Stimulated activated naive B cell treated with anti-CD40 and anti-IgM and Interleukin-4, amounts not matched to agents 10 μg/mL and 1 μg/mL and 100 μg/mL, for 72 hours (primary cell): ENCODE measurements around the gene DGCR8.
"Not testable (repeated sequence)": the region's sequence is repeated elsewhere in the genome, so short reads cannot be mapped to it uniquely, and the experiment has no call there.

Experiments
- ATAC-seq, 2 donors: fragments of 150-1000 bp; cut with Tn5 transposase; replicated peaks; 2 replicates each; pipeline ENCODE4 v1.10.0; 2021; ENCODE audit warnings: moderate library complexity in 1 of 2
- DNase-seq: peaks from one replicate; pipeline ENCODE4 v3.0.0; 2021
- H3K27ac Mint-ChIP-seq: one replicate; pipeline ENCODE4 v1.8.0; 2022; ENCODE audit warnings: mild to moderate bottlenecking, mixed read lengths
- H3K27me3 Mint-ChIP-seq, 2 donors: one replicate each; pipeline ENCODE4 v1.8.0; 2022; ENCODE audit warnings: mixed read lengths in 2 of 2
- H3K36me3 Mint-ChIP-seq, 2 donors: one replicate each; pipeline ENCODE4 v1.8.0; 2022; ENCODE audit warnings: mixed read lengths in 2 of 2, mild to moderate bottlenecking in 1 of 2
- H3K4me1 Mint-ChIP-seq, 2 donors: one replicate each; pipeline ENCODE4 v1.8.0; 2022; ENCODE audit warnings: mixed read lengths in 2 of 2, mild to moderate bottlenecking in 1 of 2
- H3K4me3 Mint-ChIP-seq, 2 donors: one replicate each; pipeline ENCODE4 v1.8.0; 2022; ENCODE audit warnings: mild to moderate bottlenecking in 2 of 2, mixed read lengths in 2 of 2, moderate library complexity in 1 of 2
- H3K9me3 Mint-ChIP-seq, 2 donors: one replicate each; pipeline ENCODE4 v1.8.0; 2022; ENCODE audit warnings: mixed read lengths in 2 of 2, mild to moderate bottlenecking in 1 of 2

The DGCR8 gene

GRCh38 chr22:20152464-20152890 lies 72.4 kb downstream of the DGCR8 start:
- peaks cover 3 to 9% of the 10 kb centered on the region in 2 donors for H3K4me1 Mint-ChIP-seq
- H3K9me3 Mint-ChIP-seq, result no peaks in the 10 kb centered on the region
- ATAC-seq (no peak), DNase-seq (no peak)
- H3K27me3 Mint-ChIP-seq, result peaks cover 8 to 17% of the 10 kb centered on the region in 2 donors
- H3K36me3 Mint-ChIP-seq, result no peaks in the 10 kb centered on the region
- H3K4me3 Mint-ChIP-seq, result no peak overlapping the region
- H3K27ac Mint-ChIP-seq, result peak overlapping the region; percentile 47

DNA sequence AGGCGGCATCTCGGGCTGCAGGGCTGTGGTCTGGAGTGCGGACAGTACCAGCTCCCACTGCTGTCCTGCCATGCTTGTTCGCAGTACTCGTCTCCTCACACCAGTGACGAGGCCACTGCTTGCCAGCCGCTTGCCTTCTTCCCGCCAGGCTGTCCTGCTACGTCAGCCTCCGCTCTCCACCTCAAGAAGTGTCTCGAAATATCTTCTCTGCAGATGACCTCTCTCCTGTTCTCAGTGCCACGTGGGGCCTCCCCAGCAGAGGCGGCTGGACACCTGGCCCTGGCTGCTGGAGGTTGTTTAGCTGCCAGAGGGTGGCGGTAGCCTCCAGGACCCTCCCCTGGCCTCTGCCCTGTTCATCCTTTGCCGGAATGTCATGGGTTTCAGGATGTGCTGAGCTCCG lies 73.9 kb downstream of the DGCR8 start:
- H3K27me3 Mint-ChIP-seq, result peaks cover 12 to 31% of the 10 kb centered on the region in 2 donors
- ATAC-seq, result no peak
- no peaks in the 10 kb centered on the region for H3K36me3 Mint-ChIP-seq

DNA sequence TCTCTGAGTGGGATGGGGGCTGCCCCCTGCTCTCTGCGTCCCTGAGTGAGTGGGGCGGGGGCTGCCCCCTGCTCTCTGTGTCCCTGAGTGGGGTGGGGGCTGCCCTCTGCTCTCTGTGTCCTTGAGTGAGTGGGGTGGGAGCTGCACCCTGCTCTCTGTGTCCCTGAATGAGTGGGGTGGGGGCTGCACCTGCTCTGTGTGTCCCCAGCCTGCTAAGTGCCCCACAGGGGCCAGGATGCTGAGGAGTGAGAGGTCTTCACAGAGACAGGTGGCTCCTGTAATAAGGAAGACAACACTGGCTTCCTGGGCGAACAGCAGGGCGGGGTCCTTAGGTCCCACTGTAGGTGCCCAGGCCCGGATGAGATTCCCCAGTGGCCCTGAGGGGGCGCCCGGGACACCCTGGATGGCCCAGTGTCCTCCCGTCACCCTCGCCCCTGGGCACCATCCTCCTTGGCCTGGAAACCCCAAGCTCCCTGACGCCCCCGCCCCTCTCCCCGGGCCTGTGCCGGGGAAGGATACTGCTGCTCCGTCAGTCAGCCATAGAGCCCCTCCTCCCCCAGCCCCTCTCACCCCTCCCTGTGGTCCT lies 74.7 kb downstream of the DGCR8 start:
- no peak for DNase-seq
- Mint-ChIP-seq H3K9me3 (no peaks in the 10 kb centered on the region), H3K27ac (no peak overlapping the region), H3K4me1 (peaks cover 3 to 6% of the 10 kb centered on the region in 2 donors), H3K27me3 (peaks cover 16 to 38% of the 10 kb centered on the region in 2 donors), H3K4me3 (no peak overlapping the region), H3K36me3 (no peaks in the 10 kb centered on the region)
- no peak for ATAC-seq

More for the DNA sequence above, 73.9 kb downstream of the DGCR8 start:
- H3K9me3 Mint-ChIP-seq, result no peaks in the 10 kb centered on the region
- DNase-seq, result no peak
- peaks cover 3 to 6% of the 10 kb centered on the region in 2 donors for H3K4me1 Mint-ChIP-seq
- no peak overlapping the region for H3K27ac Mint-ChIP-seq
- no peak overlapping the region for H3K4me3 Mint-ChIP-seq

GRCh38 chr22:20155330-20156041 lies 75.4 kb downstream of the DGCR8 start:
- no peaks in the 10 kb centered on the region for H3K36me3 Mint-ChIP-seq
- H3K4me1 Mint-ChIP-seq, result peaks cover 3 to 6% of the 10 kb centered on the region in 2 donors
- H3K27ac Mint-ChIP-seq, result no peak overlapping the region
- no peak for DNase-seq
- H3K27me3 Mint-ChIP-seq, result peaks cover 16 to 45% of the 10 kb centered on the region in 2 donors
- no peaks in the 10 kb centered on the region for H3K9me3 Mint-ChIP-seq
- no peak for ATAC-seq
- no peak overlapping the region for H3K4me3 Mint-ChIP-seq

DNA sequence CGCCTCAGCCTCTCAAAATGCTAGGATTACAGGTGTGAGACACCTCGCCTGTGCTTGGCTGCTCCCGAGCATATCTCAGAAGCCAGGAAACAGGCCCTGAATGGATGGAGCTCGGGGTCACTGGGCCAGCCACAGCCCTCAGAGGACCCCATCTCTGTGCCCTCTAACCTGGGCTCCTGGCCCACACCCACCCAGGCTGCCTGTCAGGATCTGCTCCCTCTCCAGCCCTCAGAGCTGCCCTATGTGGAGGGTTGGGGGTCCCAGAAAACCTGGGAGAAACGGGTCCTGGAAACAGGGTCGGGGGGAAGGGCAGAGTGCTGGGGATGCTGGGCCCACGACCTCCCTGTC lies 76.0 kb downstream of the DGCR8 start:
- peaks cover 3 to 6% of the 10 kb centered on the region in 2 donors for H3K4me1 Mint-ChIP-seq
- DNase-seq (no peak), ATAC-seq (no peak)
- no peak overlapping the region for H3K4me3 Mint-ChIP-seq
- no peaks in the 10 kb centered on the region for H3K36me3 Mint-ChIP-seq
- peaks cover 16 to 45% of the 10 kb centered on the region in 2 donors for H3K27me3 Mint-ChIP-seq
- H3K9me3 Mint-ChIP-seq, result no peaks in the 10 kb centered on the region
- no peak overlapping the region for H3K27ac Mint-ChIP-seq

- Mint-ChIP-seq H3K9me3 (no peaks in the 10 kb centered on the region), H3K4me1 (peaks cover 3 to 6% of the 10 kb centered on the region in 2 donors), H3K4me3 (no peak overlapping the region), H3K36me3 (no peaks in the 10 kb centered on the region), H3K27me3 (peaks cover 16 to 45% of the 10 kb centered on the region in 2 donors), H3K27ac (peak overlapping the region; percentile 7)
- DNase-seq, result peak; percentile 78
- peak; percentile 91 to 95 for ATAC-seq
These were observed 76.8 kb downstream of the DGCR8 start for GRCh38 chr22:20156611-20157429.

GRCh38 chr22:20157430-20158183 lies 77.6 kb downstream of the DGCR8 start:
- H3K27ac Mint-ChIP-seq, result no peak overlapping the region
- no peak overlapping the region for H3K4me3 Mint-ChIP-seq
- peaks cover 16 to 45% of the 10 kb centered on the region in 2 donors for H3K27me3 Mint-ChIP-seq
- peaks cover 3 to 6% of the 10 kb centered on the region in 2 donors for H3K4me1 Mint-ChIP-seq
- ATAC-seq (peak in 1 of 2 donors; percentile 2), DNase-seq (no peak)
- no peaks in the 10 kb centered on the region for H3K9me3 Mint-ChIP-seq
- no peaks in the 10 kb centered on the region for H3K36me3 Mint-ChIP-seq

GRCh38 chr22:20158391-20159036 lies 78.5 kb downstream of the DGCR8 start:
- H3K4me1 Mint-ChIP-seq, result peaks cover 3 to 6% of the 10 kb centered on the region in 2 donors

GRCh38 chr22:20159076-20159475 lies 79.0 kb downstream of the DGCR8 start:
- H3K27me3 Mint-ChIP-seq, result peaks cover 16 to 45% of the 10 kb centered on the region in 2 donors
- no peak for ATAC-seq
- DNase-seq, result no peak
- H3K9me3 Mint-ChIP-seq, result peaks cover 0 to under 1% of the 10 kb centered on the region in 2 donors
- H3K4me1 Mint-ChIP-seq, result peaks cover 3 to 6% of the 10 kb centered on the region in 2 donors
- H3K27ac Mint-ChIP-seq, result no peak overlapping the region
- no peak overlapping the region for H3K4me3 Mint-ChIP-seq
- no peaks in the 10 kb centered on the region for H3K36me3 Mint-ChIP-seq

More at GRCh38 chr22:20158391-20159036, 78.5 kb downstream of the DGCR8 start:
- DNase-seq, result no peak
- Mint-ChIP-seq H3K27me3 (peaks cover 16 to 45% of the 10 kb centered on the region in 2 donors), H3K4me3 (no peak overlapping the region), H3K9me3 (no peaks in the 10 kb centered on the region), H3K27ac (no peak overlapping the region), H3K36me3 (no peaks in the 10 kb centered on the region)
- ATAC-seq, result no peak

DNA sequence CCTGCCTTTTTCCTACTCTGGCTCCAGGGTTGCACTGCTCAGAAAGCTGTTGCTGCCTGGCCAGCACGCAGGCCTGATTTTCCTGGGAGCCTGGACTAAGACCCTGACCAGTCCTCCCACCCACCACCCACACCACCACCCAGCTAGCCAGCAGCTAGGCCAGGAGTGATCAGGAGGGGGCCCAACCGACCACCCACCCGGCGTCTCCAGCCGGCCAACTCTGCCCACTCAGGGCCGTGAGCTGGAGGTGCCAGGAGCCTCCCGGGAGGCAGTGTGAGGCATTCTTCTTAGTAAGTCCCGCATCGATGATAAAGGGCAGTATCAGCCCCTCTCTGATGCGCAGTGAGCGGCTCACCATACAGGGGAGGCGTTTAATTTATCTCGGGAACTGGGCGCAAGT lies 79.5 kb downstream of the DGCR8 start:
- not testable (repeated sequence) for H3K9me3 Mint-ChIP-seq, DNase-seq

DNA sequence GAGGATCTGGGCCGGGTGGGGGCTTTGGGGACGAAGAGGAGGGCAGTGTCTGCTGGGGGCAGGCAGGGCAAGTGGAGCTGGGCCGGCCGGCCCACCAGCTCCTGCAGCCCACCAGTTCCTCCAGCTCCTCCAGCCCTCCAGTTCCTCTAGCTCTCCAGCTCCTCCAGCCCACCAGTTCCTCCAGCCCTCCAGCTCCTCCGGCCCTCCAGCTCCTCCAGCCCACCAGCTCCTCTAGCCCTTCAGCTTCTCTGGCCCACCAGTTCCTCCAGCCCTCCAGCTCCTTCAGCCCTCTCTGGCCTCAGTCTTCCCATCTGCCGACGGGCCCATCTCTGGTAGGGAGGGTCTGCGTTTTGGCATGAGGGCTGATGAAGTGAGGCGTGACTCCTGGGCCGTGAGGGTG lies 80.0 kb downstream of the DGCR8 start:
- H3K4me1 Mint-ChIP-seq, result peaks cover 6% of the 10 kb centered on the region in 2 donors

More for the DNA sequence above, 79.5 kb downstream of the DGCR8 start:
- not testable (repeated sequence) for H3K27ac Mint-ChIP-seq, ATAC-seq, H3K4me3 Mint-ChIP-seq, H3K36me3 Mint-ChIP-seq, H3K4me1 Mint-ChIP-seq
- peaks cover 16 to 45% of the 10 kb centered on the region in 2 donors for H3K27me3 Mint-ChIP-seq

More for the DNA sequence above, 80.0 kb downstream of the DGCR8 start:
- Mint-ChIP-seq H3K27ac (no peak overlapping the region), H3K4me3 (no peak overlapping the region), H3K9me3 (peaks cover 2 to 4% of the 10 kb centered on the region in 2 donors), H3K27me3 (peaks cover 16 to 45% of the 10 kb centered on the region in 2 donors), H3K36me3 (no peaks in the 10 kb centered on the region)
- ATAC-seq, result no peak
- DNase-seq, result no peak
